Adrenal gland (tissue), 12 donors: ENCODE results near the gene SFT2D1. TPM values are rescaled to one million over a fixed set of nuclear protein-coding genes. Genes with fewer than 3 reads are reported as not detected.

Experiments
- DNase-seq, 7 donors: peaks; one replicate each; pipeline ENCODE4 v3.0.0-alpha.2; 2019 to 2020
- H3K27ac ChIP-seq, 5 donors: fragments of 200-600 bp; sonication (generic) in 4 of 5; 1 replicate in 3 of 5; 2 replicates in 2 of 5; pipeline versions ENCODE4 v1.5.1 to v1.8.0; 2016 to 2020; ENCODE audit warnings: mild to moderate bottlenecking in 1 of 5
- H3K27me3 ChIP-seq: fragments of 200-600 bp; 2 replicates; pipeline ENCODE4 v1.8.0; 2021
- H3K36me3 ChIP-seq, 2 donors: fragments of 200-600 bp; replicated peaks in 1 of 2; 1 replicate in 1 of 2; 2 replicates in 1 of 2; pipeline versions ENCODE4 v1.5.1 to v1.8.0; 2018 to 2022
- H3K4me1 ChIP-seq, 2 donors: fragments of 200-600 bp; replicated peaks in 1 of 2; 1 replicate in 1 of 2; 2 replicates in 1 of 2; pipeline versions ENCODE4 v1.5.1 to v1.8.0; 2018 to 2021
- H3K4me3 ChIP-seq, 4 donors: fragments of 200-600 bp; sonication (generic) in 3 of 4; one replicate each; pipeline ENCODE4 v1.5.1; 2016 to 2018
- H3K9me3 ChIP-seq, 3 donors: fragments of 200-600 bp; sonication (generic) in 1 of 3; replicated peaks in 1 of 3; 1 replicate in 2 of 3; 2 replicates in 1 of 3; pipeline versions ENCODE4 v1.5.1 to v1.8.0; 2016 to 2021
- CTCF ChIP-seq, 6 experiments: fragments of 450-650 bp in 4 of 6; fragments of 200-600 bp in 2 of 6; sonication (generic) in 1 of 6; IDR thresholded peaks; 1 replicate in 5 of 6; 2 replicates in 1 of 6; pipeline versions ENCODE4 v1.5.1 to v1.8.0; 2016 to 2021; ENCODE audit warnings: antibody characterized with exemption in 6 of 6, mild to moderate bottlenecking in 2 of 6, moderate library complexity in 1 of 6
- POLR2A ChIP-seq, 2 donors: fragments of 450-650 bp; IDR thresholded peaks; one replicate each; pipeline ENCODE4 v1.6.1; 2017; ENCODE audit warnings: antibody characterized with exemption in 2 of 2, mild to moderate bottlenecking in 2 of 2, moderate library complexity in 1 of 2
- WGBS, 4 donors: extraction: QIAGEN DNeasy Blood & Tissue Kit in 2 of 4; methylation state at CpG; one replicate each; pipeline versions ENCODE4 v1.1.5 to v1.1.7; 2013 to 2017; 5-methylcytosine and 5-hydroxymethylcytosine counted together
- intact Hi-C, 2 donors: fragments of 100-400 bp; cut with DNase I; formaldehyde crosslinking; loops; one replicate each; pipeline versions ENCODE4 v1.14.1 to v1.15.0; 2022 to 2023
- polyA plus RNA-seq, 3 donors: library from polyadenylated mRNA; stranded (reverse); fragments of 200-250 nt in 2 of 3; fragments of 350-450 nt in 1 of 3; fragmentation: Illumina TruSeq in 1 of 3; extraction: RNeasy Lipid Tissue Mini Kit (QIAGEN cat#74804) in 1 of 3; gene quantifications; one replicate each; pipeline ENCODE4 v1.2.3, GENCODE V29; 2013 to 2014
- total RNA-seq, 9 donors: library from RNA; depleted of rRNA in 4 of 9; stranded (reverse); fragments of >200 nt in 4 of 9; fragments of 120-200 nt in 1 of 9; fragmentation: NEBNext Ultra II Directional in 1 of 9; extraction: Animal tissue kit (Norgen Biotek cat#: 25700) in 1 of 9; gene quantifications; one replicate each; pipeline versions ENCODE4 v1.1.0 to v1.2.4, GENCODE V29; 2013 to 2023
- donor health status: healthy with polysubstance abuse.
- donor health status: Bipolar disorder and iron deficiency.
- donor health status: DM: yes; HTN: yes; CAD: no.
- donor health status: DM: no; HTN: no; CAD: no.
- donor health status: DM: no; HTN: no; CAD: no.
- donor health status: DM: yes; HTN: yes; CAD: no.

The SFT2D1 gene
- total and polyA plus RNA-seq, 12 donors = 32.6 to 68.0 (median 46.2) TPM

GRCh38 chr6:166293731-166294584 is 48.4 kb downstream of the SFT2D1 start:
- Histone ChIP-seq H3K9me3 (no peaks in the 10 kb centered on the region), H3K4me1 (no peaks in the 10 kb centered on the region), H3K4me3 (no peak overlapping the region), H3K36me3 (no peaks in the 10 kb centered on the region), H3K27ac (no peak overlapping the region), H3K27me3 (no peaks in the 10 kb centered on the region)
- WGBS, 4 donors = 71 to 75% (median 72%) methylated on average over 12 of the region's 12 CpGs
- intact Hi-C loops = no loop called here
- no peak for DNase-seq
- TF ChIP-seq CTCF (IDR thresholded peaks at IDR 0.05) = no peak
- no peak for TF ChIP-seq POLR2A (IDR thresholded peaks at IDR 0.05)

GRCh38 chr6:166289207-166290060 is 52.9 kb downstream of the SFT2D1 start:
- peak in 1 of 7 donors; percentile 30 for DNase-seq
- WGBS, 4 donors = 89 to 92% (median 91%) methylated on average over 12 to 14 of the region's 14 CpGs
- TF ChIP-seq POLR2A (IDR thresholded peaks at IDR 0.05) (no peak), CTCF (IDR thresholded peaks at IDR 0.05) (no peak)
- H3K27me3 ChIP-seq = no peaks in the 10 kb centered on the region
- no peaks in the 10 kb centered on the region for H3K4me1 ChIP-seq
- H3K27ac ChIP-seq = no peak overlapping the region
- no peaks in the 10 kb centered on the region for H3K9me3 ChIP-seq
- intact Hi-C loops = no loop called here
- no peak overlapping the region for H3K4me3 ChIP-seq
- H3K36me3 ChIP-seq = no peaks in the 10 kb centered on the region

DNA sequence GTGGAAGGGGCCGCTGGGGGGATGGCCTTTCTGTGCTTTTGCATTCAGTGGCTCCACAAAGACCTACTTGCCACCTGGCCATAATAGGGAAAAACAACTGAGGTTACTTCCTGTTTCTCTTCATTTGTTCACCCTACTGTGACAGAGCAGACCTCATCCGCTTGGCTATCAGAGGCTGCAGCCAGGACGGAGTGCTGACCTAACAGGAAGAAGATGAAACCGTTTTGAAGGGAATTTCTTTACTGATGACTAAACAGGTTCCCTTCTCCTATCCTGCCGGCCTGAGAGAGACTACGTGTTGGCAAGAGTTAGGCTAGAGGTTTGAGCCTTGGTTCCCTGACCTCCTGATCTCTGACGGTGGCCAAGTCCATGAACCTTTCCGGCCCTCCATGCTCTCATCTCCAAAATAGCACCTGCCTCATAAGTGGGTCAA is 55.5 kb downstream of the SFT2D1 start:
- Histone ChIP-seq H3K4me3 (no peak overlapping the region), H3K36me3 (no peaks in the 10 kb centered on the region), H3K4me1 (no peaks in the 10 kb centered on the region), H3K9me3 (no peaks in the 10 kb centered on the region), H3K27me3 (no peaks in the 10 kb centered on the region), H3K27ac (no peak overlapping the region)
- WGBS, 4 donors = 35 to 50% (median 43%) methylated on average over 8 of the region's 8 CpGs
- peak in 4 of 7 donors; percentile 23 to 37 (median 32) for DNase-seq
- TF ChIP-seq CTCF (IDR thresholded peaks at IDR 0.05) (no peak), POLR2A (IDR thresholded peaks at IDR 0.05) (no peak)
- intact Hi-C loops = no loop called here

DNA sequence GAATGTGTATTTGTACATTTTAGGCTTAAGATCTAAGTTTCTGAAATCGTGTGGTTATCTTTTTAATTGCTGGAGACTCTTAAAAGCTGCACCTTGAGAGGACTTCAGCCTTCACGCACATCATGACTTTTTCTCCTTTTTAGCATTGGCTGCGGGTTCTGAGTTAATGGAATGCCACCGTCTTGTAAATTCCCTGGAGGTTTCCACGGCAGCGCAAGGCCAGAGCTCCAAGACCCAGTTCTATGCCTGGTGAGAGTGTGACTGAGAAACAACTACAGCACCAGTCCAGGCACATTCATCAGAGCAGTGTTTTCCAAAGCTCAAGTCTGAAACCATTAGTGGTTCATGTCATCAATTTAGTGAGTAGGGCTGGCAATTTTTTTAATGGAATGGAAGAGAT is 57.1 kb downstream of the SFT2D1 start:
- Histone ChIP-seq H3K9me3 (no peaks in the 10 kb centered on the region), H3K4me3 (no peak overlapping the region), H3K27ac (no peak overlapping the region), H3K36me3 (no peaks in the 10 kb centered on the region), H3K4me1 (no peaks in the 10 kb centered on the region), H3K27me3 (no peaks in the 10 kb centered on the region)
- WGBS, 4 donors = 59 to 64% (median 61%) methylated on average over 6 of the region's 6 CpGs
- TF ChIP-seq CTCF (IDR thresholded peaks at IDR 0.05) = no peak
- no peak for TF ChIP-seq POLR2A (IDR thresholded peaks at IDR 0.05)
- DNase-seq = no peak
- intact Hi-C loops = no loop called here
